DMS 273 treated with DMSO at 0.1 percent for 48 hours (cell line): ENCODE measurements around the gene TIGD4.
A peak's percentile ranks its signal among the peaks of the same experiment; 100 is the strongest.

Experiments used
- DNase-seq: peaks from one replicate; lab custom pipeline; 2025; lab: John Stamatoyannopoulos, UW

The TIGD4 gene

GRCh38 chr4:152779513-152780266 is at the start of gene TIGD4, which contains the start of gene ARFIP1:
Gene TIGD4, minus strand, starts transcription at chr4:152779730. Its CDS starts 8,726 bp downstream, at chr4:152771004.
Gene ARFIP1, plus strand, starts transcription at chr4:152779954. Its CDS starts 49,680 bp downstream, at chr4:152829634.
- DNase-seq: peak; percentile 75

DNA sequence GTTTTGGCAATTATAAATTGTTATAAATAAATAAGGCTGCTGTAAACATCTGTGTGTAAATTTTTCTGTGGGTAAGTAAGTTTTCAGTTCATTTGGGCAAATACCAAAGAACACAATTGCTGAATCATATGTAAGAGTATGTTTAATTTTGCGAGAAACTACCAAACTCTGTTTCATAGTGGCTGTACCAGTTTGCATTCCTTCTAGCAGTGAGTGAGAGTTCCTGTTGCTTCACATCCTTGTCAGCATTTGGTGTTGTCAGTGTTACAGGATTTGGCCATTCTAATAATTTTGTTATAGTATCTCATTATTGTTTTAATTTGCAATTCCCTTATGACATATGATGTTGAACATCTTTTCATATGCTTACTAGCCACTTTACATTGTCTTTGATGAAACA is 48.6 kb upstream of the TIGD4 start:
- no peak for DNase-seq

DNA sequence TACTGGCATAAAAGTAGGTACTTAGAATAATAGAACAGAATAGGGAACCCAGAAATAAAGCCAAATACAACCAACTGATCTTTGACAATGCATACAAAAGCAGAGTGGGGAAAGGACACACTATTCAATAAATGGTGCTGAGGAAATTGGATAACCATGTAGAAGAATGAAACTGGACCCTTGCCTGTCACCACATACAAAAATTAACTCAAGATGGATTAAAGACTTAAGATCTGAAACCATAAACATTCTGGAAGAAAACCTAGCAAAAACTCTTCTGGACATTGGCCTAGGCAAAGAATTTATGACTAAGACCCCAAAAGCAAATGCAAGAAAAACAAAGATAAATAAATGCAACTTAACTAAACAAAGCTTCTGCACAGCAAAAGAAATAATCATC is 45.8 kb upstream of the TIGD4 start:
- DNase-seq: no peak

GRCh38 chr4:152824561-152824960 is 45.0 kb upstream of the TIGD4 start:
- DNase-seq: no peak

GRCh38 chr4:152822323-152822722 is 42.8 kb upstream of the TIGD4 start:
- DNase-seq: no peak

DNA sequence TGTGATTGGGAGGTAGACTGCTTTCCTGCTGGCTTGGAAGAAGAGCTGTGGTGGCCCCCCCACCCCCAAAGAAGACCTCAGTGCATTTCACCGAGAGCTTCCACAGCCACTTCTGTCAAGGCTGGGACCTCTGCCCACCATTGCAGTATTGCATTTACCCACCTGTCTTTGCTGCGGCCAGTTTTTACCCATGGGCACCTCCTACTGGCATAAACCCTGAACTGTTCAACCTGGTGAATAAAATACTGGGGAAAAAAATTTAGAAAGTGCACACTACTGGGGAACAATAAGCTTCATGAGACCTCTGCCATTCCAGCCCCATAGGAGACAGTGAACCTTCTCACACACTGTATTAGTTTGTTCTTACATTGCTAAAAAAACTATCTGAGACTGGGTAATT is 40.5 kb upstream of the TIGD4 start:
- DNase-seq: no peak

GRCh38 chr4:152819026-152819645 is 39.6 kb upstream of the TIGD4 start:
- DNase-seq: no peak

DNA sequence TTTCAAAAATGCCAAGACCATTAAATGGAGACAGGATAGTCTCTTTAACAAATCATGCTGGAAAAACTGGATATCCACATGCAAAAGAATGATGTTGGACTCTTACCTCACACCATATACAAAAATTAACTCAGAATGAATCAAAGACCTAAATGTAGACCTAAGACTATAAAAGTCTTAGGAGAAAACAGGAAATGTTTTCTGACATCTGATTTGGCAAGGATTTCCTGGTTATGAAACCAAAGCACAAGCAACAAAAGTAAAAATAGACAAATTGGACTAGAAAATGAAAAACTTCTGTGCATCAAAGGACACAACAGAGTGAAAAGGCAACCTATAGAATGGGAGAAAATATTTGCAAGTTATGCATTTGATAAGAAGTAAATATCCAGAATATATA is 37.8 kb upstream of the TIGD4 start:
- DNase-seq: no peak

DNA sequence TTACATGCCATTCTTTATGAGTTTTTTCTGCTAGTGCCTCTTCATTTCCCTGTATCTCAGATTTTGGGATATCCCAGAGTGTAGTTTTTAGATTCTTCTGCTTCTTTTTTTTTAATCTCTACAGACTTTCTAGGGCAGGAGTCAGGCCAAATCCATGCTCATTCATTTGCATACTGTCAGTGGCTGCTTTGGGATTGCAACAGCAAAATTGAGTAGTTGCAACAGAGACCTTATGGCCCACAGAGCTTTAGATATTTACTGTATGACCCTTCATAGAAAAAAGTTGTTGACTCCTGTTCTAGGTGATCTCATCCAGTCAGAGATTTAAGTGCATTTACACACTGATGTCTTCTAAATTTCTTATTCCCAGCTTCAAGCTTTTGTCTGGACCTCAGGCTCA is 35.5 kb upstream of the TIGD4 start:
- no peak for DNase-seq

DNA sequence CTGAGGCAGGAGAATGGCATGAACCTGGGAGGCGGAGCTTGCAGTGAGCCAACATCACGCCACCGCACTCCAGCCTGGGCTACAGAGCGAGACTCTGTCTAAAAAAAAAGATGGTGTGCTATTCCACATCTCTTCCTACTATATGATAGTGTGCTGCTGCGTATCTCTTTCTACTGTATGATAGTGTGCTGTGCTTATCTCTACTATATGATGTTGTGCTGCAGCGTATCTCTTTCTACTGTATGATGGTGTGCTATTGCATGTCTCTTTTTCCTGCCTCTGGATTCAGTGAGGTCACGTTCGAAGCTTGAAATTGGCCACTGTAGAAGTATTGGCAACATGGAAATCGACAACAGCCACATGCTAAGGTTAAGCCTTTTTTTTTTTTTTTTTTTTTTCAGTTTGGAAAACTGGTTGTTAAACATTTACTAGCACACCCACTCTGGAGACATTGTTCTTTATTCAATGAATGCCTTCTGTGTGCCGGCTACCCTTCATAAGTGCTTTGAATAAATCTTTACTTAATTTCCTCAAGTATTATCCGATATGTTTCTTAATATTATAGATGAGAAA is 31.3 kb upstream of the TIGD4 start:
- DNase-seq: no peak

- no peak for DNase-seq
These were observed 29.1 kb upstream of the TIGD4 start for GRCh38 chr4:152808670-152809069.

- no peak for DNase-seq
These were observed 27.8 kb upstream of the TIGD4 start for GRCh38 chr4:152807294-152807829.

GRCh38 chr4:152806501-152807125 is 27.1 kb upstream of the TIGD4 start:
- DNase-seq: no peak

DNA sequence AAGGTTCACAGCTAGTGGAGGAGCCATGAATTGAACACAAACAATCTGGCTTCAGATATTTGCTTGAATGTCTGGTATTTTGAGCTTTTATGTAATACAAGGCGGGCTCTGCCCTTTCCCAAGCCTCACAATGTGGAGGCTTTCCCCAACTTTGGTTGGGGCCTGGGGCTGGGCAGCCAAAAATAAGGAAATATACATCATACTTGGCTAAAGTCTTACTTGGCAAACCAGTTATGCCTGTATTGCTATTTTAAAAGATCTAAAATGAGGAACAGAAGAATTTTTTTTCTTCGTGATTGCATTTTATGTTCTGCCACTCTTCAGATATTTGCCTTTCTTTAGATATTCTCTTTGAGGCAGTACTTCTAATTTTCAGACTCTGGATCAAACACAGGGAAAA is 26.3 kb upstream of the TIGD4 start:
- no peak for DNase-seq

GRCh38 chr4:152805071-152805650 is 25.6 kb upstream of the TIGD4 start:
- no peak for DNase-seq

DNA sequence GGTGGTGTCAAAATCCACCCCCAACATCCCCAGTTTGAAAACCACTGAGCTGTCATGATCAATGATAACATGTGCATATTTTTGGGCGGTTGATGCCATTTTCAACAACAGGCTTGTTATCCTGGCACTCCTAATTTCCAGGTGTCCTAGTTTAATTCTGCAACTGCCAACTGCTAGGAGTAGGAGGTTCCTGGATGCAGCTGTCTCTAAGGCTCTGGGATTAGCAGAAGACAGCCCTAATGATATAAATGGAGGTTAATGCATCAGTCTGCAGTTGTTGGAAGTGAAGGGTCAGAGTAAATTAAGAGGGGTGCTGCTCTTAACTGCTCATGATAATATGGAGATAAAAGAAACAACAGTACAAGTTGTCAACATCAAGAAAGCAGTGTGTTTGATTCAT is 24.0 kb upstream of the TIGD4 start:
- DNase-seq: no peak

DNA sequence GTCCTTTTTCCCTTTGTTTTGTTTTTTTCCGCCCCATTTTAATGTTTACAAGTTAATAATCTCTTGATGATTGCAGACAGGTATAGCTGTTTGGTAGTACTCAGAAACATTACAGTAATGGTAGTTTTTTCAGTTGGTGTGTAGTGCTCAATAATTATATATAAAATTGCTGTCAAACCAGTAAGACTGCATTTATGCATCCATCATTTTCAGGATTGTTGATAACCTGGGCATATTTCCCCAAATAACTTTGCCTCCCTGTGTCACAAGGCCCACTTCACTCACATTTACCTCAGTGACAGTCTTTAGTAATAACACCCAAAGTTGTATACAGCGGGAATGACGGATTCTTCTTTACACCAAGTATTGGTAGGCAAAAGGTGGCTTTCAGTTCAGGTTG is 16.4 kb upstream of the TIGD4 start:
- DNase-seq: no peak

GRCh38 chr4:152786627-152787026 is 7.1 kb upstream of the TIGD4 start:
- DNase-seq: no peak

DNA sequence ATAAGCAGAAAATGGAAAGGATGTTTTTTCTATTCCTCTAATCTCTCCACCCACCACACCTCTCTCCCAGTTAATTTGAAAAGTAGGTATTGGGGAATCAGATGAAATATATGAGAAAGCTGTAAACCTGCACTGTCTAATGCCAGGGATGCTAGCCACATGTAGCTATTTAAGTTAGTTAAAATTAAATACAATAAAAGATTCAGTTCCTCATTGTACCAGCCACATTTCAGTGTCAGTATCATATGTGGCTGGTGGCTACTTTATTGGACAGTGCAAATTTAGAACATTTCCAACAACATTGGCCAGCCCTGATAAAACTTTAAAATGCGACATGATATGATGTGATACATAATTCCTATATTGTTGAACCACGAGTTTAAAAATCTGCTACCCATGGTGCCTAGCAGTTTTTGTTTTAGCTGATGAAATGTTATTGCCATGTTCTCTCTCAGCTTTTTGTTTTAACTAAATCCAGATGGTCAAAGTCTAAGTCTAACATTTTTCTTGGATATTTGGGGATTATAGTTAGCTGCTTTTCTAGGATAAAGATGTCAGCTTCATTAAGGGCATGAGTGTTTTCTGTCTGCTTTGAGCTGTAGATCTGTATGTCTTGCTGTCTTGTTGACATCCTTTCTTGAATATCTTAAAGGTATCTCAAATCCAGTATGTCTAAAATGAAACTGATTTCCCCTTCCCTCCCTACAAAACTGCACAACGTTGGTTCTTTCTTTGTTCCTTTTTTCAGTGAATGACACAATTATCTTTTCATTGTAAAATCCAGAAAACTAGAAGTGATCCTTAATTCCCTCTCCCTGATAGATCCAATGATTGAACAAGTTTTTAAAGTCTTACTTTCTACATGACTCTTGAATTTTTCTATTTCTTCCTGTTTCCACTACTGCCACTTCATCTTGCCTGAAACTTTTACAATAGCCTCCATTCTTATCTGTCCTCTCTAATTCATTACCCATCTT is 6.4 kb upstream of the TIGD4 start:
- DNase-seq: no peak

DNA sequence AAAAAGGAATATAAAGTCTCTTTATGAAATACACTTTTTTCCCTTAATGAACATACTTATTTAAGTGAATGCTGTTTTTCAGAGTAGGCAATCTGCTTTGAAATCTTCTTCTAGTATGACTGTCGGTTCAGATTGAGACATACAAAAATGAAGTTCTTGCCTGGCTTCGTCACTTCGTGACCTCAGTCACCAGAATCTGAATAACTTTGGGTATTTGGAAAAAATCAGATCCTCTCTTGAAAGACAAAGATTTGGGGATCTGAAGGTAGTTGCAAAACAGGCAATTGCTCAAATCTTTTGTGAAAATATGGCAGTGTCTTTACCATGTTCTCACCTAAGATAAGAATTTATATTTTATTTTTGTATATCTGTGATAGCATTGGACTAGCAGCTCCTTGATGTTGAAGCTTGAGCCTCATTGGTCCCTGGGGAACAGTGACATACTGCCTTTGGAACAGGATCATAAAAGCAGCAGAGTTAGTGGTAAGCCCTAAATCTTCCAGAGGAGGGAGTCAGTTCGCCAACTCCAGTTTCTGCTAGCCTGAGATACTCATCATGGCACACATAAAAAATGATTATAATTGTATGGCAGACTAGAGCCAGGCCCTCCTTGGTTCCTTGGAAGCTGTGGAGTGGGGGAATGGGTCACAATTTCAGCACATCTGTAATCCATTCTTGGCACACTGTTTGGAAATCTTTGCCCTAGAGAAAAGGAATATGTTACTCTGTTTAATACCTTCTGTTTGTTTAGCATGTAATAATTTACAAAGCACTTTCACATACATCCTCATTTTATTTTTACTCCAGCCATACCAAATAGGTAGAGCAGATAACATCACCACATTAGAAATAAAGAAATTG is 5.2 kb upstream of the TIGD4 start:
- DNase-seq: peak; percentile 12
